HCT116 (cell line): ENCODE results near the gene GFPT1. TPM values are rescaled to one million over a fixed set of nuclear protein-coding genes. Genes with fewer than 3 reads are reported as not detected.

Experiments used
- ATAC-seq: fragments of 200-7000 bp; cut with Tn5 transposase; 2 replicates; pipeline ENCODE4 v1.9.1; 2020; ENCODE audit warnings: mild to moderate bottlenecking, moderate library complexity
- BruUV-seq: library from RNA; stranded (reverse); fragments of 400-500 nt; replicated peaks from 2 replicates; lab custom pipeline; 2021; lab: Mats Ljungman, UMichigan
- CTCF ChIA-PET: fragments of 300-600 bp; sonication (Branson Sonifier 250); formaldehyde crosslinking; loops from one replicate; lab custom pipeline; 2021; ENCODE audit warnings: antibody characterized with exemption; lab: Charles Lee
- POLR2A ChIA-PET: fragments of 300-600, 350-600 bp; sonication (Branson Sonifier 250); formaldehyde crosslinking; loops from one replicate; lab custom pipeline; 2021; ENCODE audit warnings: antibody characterized with exemption; lab: Charles Lee
- RAD21 ChIA-PET, 2 experiments: fragments of 300-600 bp; sonication (Branson Sonifier 250); formaldehyde crosslinking; loops; one replicate each; lab custom pipeline; 2023; ENCODE audit warnings: low total read pairs in 2 of 2; ENCODE audit not compliant: uncharacterized antibody in 2 of 2, unreplicated experiment in 2 of 2, low non-redundant PET in 1 of 2; lab: Charles Lee
- DNase-seq: peaks from one replicate; pipeline ENCODE4 v3.0.0-alpha.2; 2010; ENCODE audit warnings: low read depth, low spot score
- H2AFZ ChIP-seq: fragments of 200-600 bp; shearing (Covaris generic), sonication (generic); 2 replicates; pipeline ENCODE4 v1.6.1; 2017; ENCODE audit warnings: low read depth, mixed run types, mixed read lengths, antibody characterized with exemption, low read length; ENCODE audit not compliant: poor library complexity, severe bottlenecking
- H3K27ac ChIP-seq: 2 replicates; pipeline ENCODE4 v1.5.1; 2012; ENCODE audit warnings: low read depth, low read length
- H3K27me3 ChIP-seq: fragments of 200-600 bp; sonication (generic); 2 replicates; pipeline ENCODE4 v1.6.1; 2016; ENCODE audit warnings: mixed run types, low read length, mixed read lengths; ENCODE audit not compliant: insufficient read depth
- H3K36me3 ChIP-seq, 2 experiments: fragments of 200-500 bp in 1 of 2; fragments of 200-600 bp in 1 of 2; sonication (Bioruptor generic) in 1 of 2; sonication (generic) in 1 of 2; 2 replicates each; pipeline versions ENCODE4 v1.5.1 to v1.6.1; 2014 to 2016; ENCODE audit warnings: low read length in 2 of 2, inconsistent platforms in 1 of 2, mixed read lengths in 1 of 2, mixed run types in 1 of 2; ENCODE audit not compliant: insufficient read depth in 2 of 2, control insufficient read depth in 1 of 2
- H3K4me1 ChIP-seq, 2 experiments: fragments of 200-600 bp in 1 of 2; sonication (generic) in 1 of 2; 2 replicates each; pipeline versions ENCODE4 v1.5.1 to v1.6.1; 2012 to 2017; ENCODE audit warnings: low read length in 2 of 2, inconsistent platforms in 1 of 2, mild to moderate bottlenecking in 1 of 2, mixed read lengths in 1 of 2, mixed run types in 1 of 2, moderate library complexity in 1 of 2; ENCODE audit not compliant: insufficient read depth in 2 of 2, control insufficient read depth in 1 of 2
- H3K4me2 ChIP-seq: fragments of 200-600 bp; sonication (generic); 2 replicates; pipeline ENCODE4 v1.6.1; 2017; ENCODE audit warnings: mixed run types, low read length, mixed read lengths
- H3K4me3 ChIP-seq, 2 experiments: fragments of 200-600 bp in 1 of 2; sonication (generic) in 1 of 2; replicated peaks in 1 of 2; 2 replicates each; pipeline ENCODE4 v1.5.1; 2011 to 2016; ENCODE audit warnings: low read length in 2 of 2, control low read depth in 1 of 2, low read depth in 1 of 2, mild to moderate bottlenecking in 1 of 2, mixed read lengths in 1 of 2, mixed run types in 1 of 2
- H3K79me2 ChIP-seq: fragments of 200-600 bp; sonication (generic); 2 replicates; pipeline ENCODE4 v1.6.1; 2017; ENCODE audit warnings: mild to moderate bottlenecking, mixed run types, low read length, moderate library complexity, mixed read lengths; ENCODE audit not compliant: insufficient read depth
- H3K9ac ChIP-seq: fragments of 200-600 bp; sonication (generic); 2 replicates; pipeline ENCODE4 v1.6.1; 2016; ENCODE audit warnings: low read length, mixed read lengths
- H3K9me2 ChIP-seq: fragments of 200-600 bp; sonication (generic), shearing (Covaris generic); 2 replicates; pipeline ENCODE4 v1.6.1; 2017; ENCODE audit warnings: mixed run types, mild to moderate bottlenecking, moderate library complexity; ENCODE audit not compliant: insufficient read depth
- H3K9me3 ChIP-seq, 2 experiments: fragments of 200-500 bp in 1 of 2; fragments of 200-600 bp in 1 of 2; sonication (Bioruptor generic) in 1 of 2; sonication (generic) in 1 of 2; 2 replicates each; pipeline ENCODE4 v1.6.1; 2014 to 2017; ENCODE audit warnings: low read length in 2 of 2, mixed read lengths in 2 of 2, inconsistent platforms in 1 of 2, low read depth in 1 of 2, mild to moderate bottlenecking in 1 of 2, mixed run types in 1 of 2, moderate library complexity in 1 of 2; ENCODE audit not compliant: control insufficient read depth in 1 of 2, insufficient read depth in 1 of 2
- H4K20me1 ChIP-seq: fragments of 200-600 bp; sonication (generic), shearing (Covaris generic); 2 replicates; pipeline ENCODE4 v1.6.1; 2017; ENCODE audit warnings: mixed run types, mild to moderate bottlenecking, moderate library complexity; ENCODE audit not compliant: insufficient read depth
- CTCF ChIP-seq, 3 experiments: fragments of 200-600 bp in 1 of 3; sonication (generic) in 1 of 3; IDR thresholded peaks in 2 of 3; conservative IDR thresholded peaks in 1 of 3; 2 replicates each; pipeline ENCODE4 v1.5.1; 2012 to 2017; ENCODE audit warnings: low read depth in 2 of 3, low read length in 2 of 3, antibody characterized with exemption in 1 of 3, borderline replicate concordance in 1 of 3, control low read depth in 1 of 3, mild to moderate bottlenecking in 1 of 3, mixed read lengths in 1 of 3, mixed run types in 1 of 3, moderate library complexity in 1 of 3; ENCODE audit not compliant: insufficient read depth in 1 of 3
- EZH2 ChIP-seq: fragments of 200-600 bp; sonication (generic); IDR thresholded peaks from 2 replicates; pipeline ENCODE4 v1.6.1; 2017; ENCODE audit warnings: antibody characterized with exemption, mixed run types
- EZH2phosphoT487 ChIP-seq: fragments of 200-600 bp; IDR thresholded peaks from 2 replicates; pipeline ENCODE4 v1.6.1; 2018; ENCODE audit warnings: antibody characterized with exemption, borderline replicate concordance
- FOSL1 ChIP-seq: IDR thresholded peaks from 2 replicates; pipeline ENCODE4 v1.6.1; 2012; ENCODE audit warnings: low read depth
- JUND ChIP-seq: IDR thresholded peaks from 2 replicates; pipeline ENCODE4 v1.6.1; 2012
- MAX ChIP-seq: IDR thresholded peaks from 2 replicates; pipeline ENCODE4 v1.6.1; 2012
- POLR2A ChIP-seq: IDR thresholded peaks from 2 replicates; pipeline ENCODE4 v1.7.0; 2011; ENCODE audit warnings: borderline replicate concordance; ENCODE audit not compliant: insufficient read depth, insufficient read length; ENCODE audit errors: extremely low read depth
- POLR2AphosphoS5 ChIP-seq: IDR thresholded peaks from 2 replicates; pipeline ENCODE4 v1.6.1; 2011; ENCODE audit warnings: mild to moderate bottlenecking, low read depth, low read length, moderate library complexity
- RAD21 ChIP-seq: IDR thresholded peaks from 2 replicates; pipeline ENCODE4 v1.6.1; 2012; ENCODE audit warnings: low read depth, mild to moderate bottlenecking
- REST ChIP-seq: IDR thresholded peaks from 2 replicates; pipeline ENCODE4 v1.6.1; 2012; ENCODE audit warnings: low read depth
- SIN3A ChIP-seq: IDR thresholded peaks from 2 replicates; pipeline ENCODE4 v1.6.1; 2012; ENCODE audit warnings: low read depth
- SP1 ChIP-seq: IDR thresholded peaks from 2 replicates; pipeline ENCODE4 v1.6.1; 2012; ENCODE audit warnings: low read depth
- SRF ChIP-seq: IDR thresholded peaks from 2 replicates; pipeline ENCODE4 v1.6.1; 2012; ENCODE audit warnings: low read depth
- TCF7L2 ChIP-seq: IDR thresholded peaks from 2 replicates; pipeline ENCODE4 v1.7.0; 2011; ENCODE audit warnings: borderline replicate concordance, inconsistent platforms; ENCODE audit not compliant: insufficient read depth, insufficient read length; ENCODE audit errors: extremely low read depth
- ZBTB33 ChIP-seq: IDR thresholded peaks from 2 replicates; pipeline ENCODE4 v1.6.1; 2011; ENCODE audit warnings: mild to moderate bottlenecking, low read length, moderate library complexity; ENCODE audit not compliant: insufficient replicate concordance; ENCODE audit errors: extremely low read depth
- ZFX ChIP-seq: fragments of 450-650 bp; IDR thresholded peaks from 2 replicates; pipeline ENCODE4 v1.6.1; 2017
- ZNF274 ChIP-seq: fragments of 200-500 bp; sonication (Bioruptor generic); IDR thresholded peaks from 2 replicates; pipeline ENCODE4 v1.6.1; 2014; ENCODE audit warnings: mild to moderate bottlenecking, low read depth, low read length, inconsistent platforms
- intact Hi-C: fragments of 100-400 bp; cut with micrococcal nuclease; formaldehyde crosslinking; loops from 2 replicates; pipeline ENCODE4 v1.10.0; 2022
- total RNA-seq: library from RNA; stranded (reverse); gene quantifications from one replicate; pipeline ENCODE4 v1.2.1, GENCODE V29; 2021; ENCODE audit not compliant: unreplicated experiment

Gene GFPT1
- total RNA-seq, 1 experiment from 2014 or later: 62.4 TPM

GRCh38 chr2:69383176-69383812 lies 3.7 kb downstream of the GFPT1 start:
- no peak overlapping the region for H3K4me3 ChIP-seq
- TF ChIP-seq SP1 (no peak), CTCF (IDR thresholded peaks at IDR 0.05 in 2 of 3, conservative IDR thresholded peaks at IDR 0.05 in 1 of 3; ENCODE audit: borderline replicate concordance in 1 of 3, insufficient read depth in 1 of 3, low read depth in 2 of 3, low read length in 2 of 3) (no peak), SIN3A (no peak), TCF7L2 (no peak), FOSL1 (no peak), RAD21 (no peak), EZH2 (no peak), REST (no peak), ZNF274 (no peak), ZBTB33 (no peak), JUND (no peak), SRF (no peak), EZH2phosphoT487 (no peak), MAX (no peak), ZFX (no peak), POLR2AphosphoS5 (no peak), POLR2A (no peak)
- H3K36me3 ChIP-seq: no peaks in the 10 kb centered on the region
- H4K20me1 ChIP-seq: no peaks in the 10 kb centered on the region
- no peak overlapping the region for H2AFZ ChIP-seq
- intact Hi-C loops: loop anchor here (10.0 kb wide), 1 partner anchor 332 kb away; no protein-coding TSS in a partner anchor
- ATAC-seq: no peak
- H3K27me3 ChIP-seq: no peaks in the 10 kb centered on the region
- H3K4me2 ChIP-seq: no peak overlapping the region
- H3K9me3 ChIP-seq: no peaks in the 10 kb centered on the region
- no peak overlapping the region for H3K9ac ChIP-seq
- no peaks in the 10 kb centered on the region for H3K9me2 ChIP-seq
- H3K4me1 ChIP-seq: peaks cover 8 to 15% of the 10 kb centered on the region in 2 experiments; a peak in 3 of 4 replicates
- RAD21 ChIA-PET: no interaction called here
- no peak overlapping the region for H3K27ac ChIP-seq
- POLR2A ChIA-PET: no interaction called here
- CTCF ChIA-PET: interaction anchor here (1.4 kb wide), 1 partner anchor 8 kb away, joined by 3 read pairs; no protein-coding TSS in a partner anchor
- no peak for DNase-seq
- H3K79me2 ChIP-seq: peaks cover 67% of the 10 kb centered on the region
- BruUV-seq: no TSS peak
